ENCODE results near the gene CAMK1G. TPM values are rescaled to one million over a fixed set of nuclear protein-coding genes. Genes with fewer than 3 reads are reported as not detected.

CAMK1G gene
- total and polyA plus RNA-seq, 2 experiments from 2014 or later = 0.32 to 0.76 TPM

DNA sequence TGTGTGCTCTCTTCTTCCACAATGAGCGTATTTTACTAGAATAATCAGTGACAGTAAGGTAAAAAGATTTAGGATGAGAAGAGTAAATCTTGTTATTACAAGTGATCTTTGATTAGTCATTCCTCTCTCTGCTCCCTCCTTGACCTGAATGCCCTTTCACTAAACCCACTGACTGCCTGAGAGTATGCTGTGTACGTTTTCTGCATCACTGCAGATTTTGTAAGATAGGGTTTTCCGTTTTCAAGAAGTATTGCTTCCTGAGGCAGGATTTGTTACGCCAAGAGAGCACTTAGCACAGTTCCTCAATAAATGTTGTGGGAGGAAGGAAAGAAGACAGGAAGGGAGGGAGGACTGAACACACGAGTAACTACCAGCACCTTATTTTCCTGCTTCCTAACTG lies 76.4 kb downstream of the CAMK1G start:
- H3K27ac Mint-ChIP-seq = no peak overlapping the region
- Histone ChIP-seq H3K27ac (ENCODE audit: low read depth) (no peak overlapping the region), H3K4me2 (no peak overlapping the region)

DNA sequence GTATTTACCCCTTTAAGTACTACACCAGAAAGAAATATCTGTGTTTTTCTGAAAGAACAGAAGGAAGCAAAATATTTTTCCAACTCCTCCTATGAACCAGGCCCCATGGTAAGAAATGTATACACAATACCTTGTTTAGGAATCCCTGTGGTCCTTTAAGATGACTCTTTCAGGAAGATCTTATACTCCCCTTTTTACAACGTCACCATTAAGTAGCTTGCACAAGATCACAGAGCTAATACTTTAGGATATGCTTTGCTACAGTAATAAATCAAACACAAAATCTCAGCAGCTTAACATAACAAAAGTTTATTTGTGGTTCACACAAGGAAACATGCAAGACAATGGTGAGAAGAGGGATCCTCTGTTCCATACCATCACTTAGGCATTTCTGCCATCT lies 77.6 kb downstream of the CAMK1G start:
- Histone ChIP-seq H3K9me2 (ENCODE audit: insufficient read depth) (no peaks in the 10 kb centered on the region; the same call in 1 of the 2 replicates), H3K4me2 (no peak overlapping the region), H3K79me2 (replicated peaks; ENCODE audit: insufficient read depth) (no peaks in the 10 kb centered on the region), H3K27me3 (ENCODE audit: insufficient read depth) (no peaks in the 10 kb centered on the region), H3K27ac (ENCODE audit: low read depth) (no peak overlapping the region), H2AFZ (no peak overlapping the region), H3F3A (replicated peaks; ENCODE audit: low read depth) (no peaks in the 10 kb centered on the region), H3K4me1 (ENCODE audit: insufficient read depth) (no peaks in the 10 kb centered on the region), H3K4me3 (no peak overlapping the region), H3K36me3 (ENCODE audit: insufficient read depth) (no peaks in the 10 kb centered on the region), H4K20me1 (replicated peaks; ENCODE audit: insufficient read depth) (no peaks in the 10 kb centered on the region)
- peaks cover 11% of the 10 kb centered on the region; the same call in 1 of the 3 replicates for H3K4me1 Mint-ChIP-seq
- H3K27ac Mint-ChIP-seq = no peak overlapping the region
- H3K4me3 Mint-ChIP-seq = no peak overlapping the region
- DNase-seq (ENCODE audit: low spot score) (no peak), ATAC-seq (no peak)
- H3K36me3 Mint-ChIP-seq (ENCODE audit: low read depth) = no peaks in the 10 kb centered on the region
- H3K9me3 Mint-ChIP-seq = no peaks in the 10 kb centered on the region
- peaks cover 2% of the 10 kb centered on the region for H3K27me3 Mint-ChIP-seq (ENCODE audit: insufficient read depth, low read depth, poor library complexity)
- no peak for TF ChIP-seq JUNB (IDR thresholded peaks at IDR 0.05; ENCODE audit: unreplicated experiment)
- no peak for TF ChIP-seq EZH2phosphoT487 (IDR thresholded peaks at IDR 0.05; ENCODE audit: unreplicated experiment)
- no peak for TF ChIP-seq ZNF331 (CRISPR knock-in tag; IDR thresholded peaks at IDR 0.05; ENCODE audit: low read depth)
- TF ChIP-seq CREB1 (CRISPR knock-in tag; IDR thresholded peaks at IDR 0.05; ENCODE audit: low read depth) = no peak
- TF ChIP-seq, protein P1, sequence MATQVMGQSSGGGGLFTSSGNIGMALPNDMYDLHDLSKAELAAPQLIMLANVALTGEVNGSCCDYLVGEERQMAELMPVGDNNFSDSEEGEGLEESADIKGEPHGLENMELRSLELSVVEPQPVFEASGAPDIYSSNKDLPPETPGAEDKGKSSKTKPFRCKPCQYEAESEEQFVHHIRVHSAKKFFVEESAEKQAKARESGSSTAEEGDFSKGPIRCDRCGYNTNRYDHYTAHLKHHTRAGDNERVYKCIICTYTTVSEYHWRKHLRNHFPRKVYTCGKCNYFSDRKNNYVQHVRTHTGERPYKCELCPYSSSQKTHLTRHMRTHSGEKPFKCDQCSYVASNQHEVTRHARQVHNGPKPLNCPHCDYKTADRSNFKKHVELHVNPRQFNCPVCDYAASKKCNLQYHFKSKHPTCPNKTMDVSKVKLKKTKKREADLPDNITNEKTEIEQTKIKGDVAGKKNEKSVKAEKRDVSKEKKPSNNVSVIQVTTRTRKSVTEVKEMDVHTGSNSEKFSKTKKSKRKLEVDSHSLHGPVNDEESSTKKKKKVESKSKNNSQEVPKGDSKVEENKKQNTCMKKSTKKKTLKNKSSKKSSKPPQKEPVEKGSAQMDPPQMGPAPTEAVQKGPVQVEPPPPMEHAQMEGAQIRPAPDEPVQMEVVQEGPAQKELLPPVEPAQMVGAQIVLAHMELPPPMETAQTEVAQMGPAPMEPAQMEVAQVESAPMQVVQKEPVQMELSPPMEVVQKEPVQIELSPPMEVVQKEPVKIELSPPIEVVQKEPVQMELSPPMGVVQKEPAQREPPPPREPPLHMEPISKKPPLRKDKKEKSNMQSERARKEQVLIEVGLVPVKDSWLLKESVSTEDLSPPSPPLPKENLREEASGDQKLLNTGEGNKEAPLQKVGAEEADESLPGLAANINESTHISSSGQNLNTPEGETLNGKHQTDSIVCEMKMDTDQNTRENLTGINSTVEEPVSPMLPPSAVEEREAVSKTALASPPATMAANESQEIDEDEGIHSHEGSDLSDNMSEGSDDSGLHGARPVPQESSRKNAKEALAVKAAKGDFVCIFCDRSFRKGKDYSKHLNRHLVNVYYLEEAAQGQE (IDR thresholded peaks at IDR 0.05; ENCODE audit: unreplicated experiment) = no peak
- TF ChIP-seq, protein P2, sequence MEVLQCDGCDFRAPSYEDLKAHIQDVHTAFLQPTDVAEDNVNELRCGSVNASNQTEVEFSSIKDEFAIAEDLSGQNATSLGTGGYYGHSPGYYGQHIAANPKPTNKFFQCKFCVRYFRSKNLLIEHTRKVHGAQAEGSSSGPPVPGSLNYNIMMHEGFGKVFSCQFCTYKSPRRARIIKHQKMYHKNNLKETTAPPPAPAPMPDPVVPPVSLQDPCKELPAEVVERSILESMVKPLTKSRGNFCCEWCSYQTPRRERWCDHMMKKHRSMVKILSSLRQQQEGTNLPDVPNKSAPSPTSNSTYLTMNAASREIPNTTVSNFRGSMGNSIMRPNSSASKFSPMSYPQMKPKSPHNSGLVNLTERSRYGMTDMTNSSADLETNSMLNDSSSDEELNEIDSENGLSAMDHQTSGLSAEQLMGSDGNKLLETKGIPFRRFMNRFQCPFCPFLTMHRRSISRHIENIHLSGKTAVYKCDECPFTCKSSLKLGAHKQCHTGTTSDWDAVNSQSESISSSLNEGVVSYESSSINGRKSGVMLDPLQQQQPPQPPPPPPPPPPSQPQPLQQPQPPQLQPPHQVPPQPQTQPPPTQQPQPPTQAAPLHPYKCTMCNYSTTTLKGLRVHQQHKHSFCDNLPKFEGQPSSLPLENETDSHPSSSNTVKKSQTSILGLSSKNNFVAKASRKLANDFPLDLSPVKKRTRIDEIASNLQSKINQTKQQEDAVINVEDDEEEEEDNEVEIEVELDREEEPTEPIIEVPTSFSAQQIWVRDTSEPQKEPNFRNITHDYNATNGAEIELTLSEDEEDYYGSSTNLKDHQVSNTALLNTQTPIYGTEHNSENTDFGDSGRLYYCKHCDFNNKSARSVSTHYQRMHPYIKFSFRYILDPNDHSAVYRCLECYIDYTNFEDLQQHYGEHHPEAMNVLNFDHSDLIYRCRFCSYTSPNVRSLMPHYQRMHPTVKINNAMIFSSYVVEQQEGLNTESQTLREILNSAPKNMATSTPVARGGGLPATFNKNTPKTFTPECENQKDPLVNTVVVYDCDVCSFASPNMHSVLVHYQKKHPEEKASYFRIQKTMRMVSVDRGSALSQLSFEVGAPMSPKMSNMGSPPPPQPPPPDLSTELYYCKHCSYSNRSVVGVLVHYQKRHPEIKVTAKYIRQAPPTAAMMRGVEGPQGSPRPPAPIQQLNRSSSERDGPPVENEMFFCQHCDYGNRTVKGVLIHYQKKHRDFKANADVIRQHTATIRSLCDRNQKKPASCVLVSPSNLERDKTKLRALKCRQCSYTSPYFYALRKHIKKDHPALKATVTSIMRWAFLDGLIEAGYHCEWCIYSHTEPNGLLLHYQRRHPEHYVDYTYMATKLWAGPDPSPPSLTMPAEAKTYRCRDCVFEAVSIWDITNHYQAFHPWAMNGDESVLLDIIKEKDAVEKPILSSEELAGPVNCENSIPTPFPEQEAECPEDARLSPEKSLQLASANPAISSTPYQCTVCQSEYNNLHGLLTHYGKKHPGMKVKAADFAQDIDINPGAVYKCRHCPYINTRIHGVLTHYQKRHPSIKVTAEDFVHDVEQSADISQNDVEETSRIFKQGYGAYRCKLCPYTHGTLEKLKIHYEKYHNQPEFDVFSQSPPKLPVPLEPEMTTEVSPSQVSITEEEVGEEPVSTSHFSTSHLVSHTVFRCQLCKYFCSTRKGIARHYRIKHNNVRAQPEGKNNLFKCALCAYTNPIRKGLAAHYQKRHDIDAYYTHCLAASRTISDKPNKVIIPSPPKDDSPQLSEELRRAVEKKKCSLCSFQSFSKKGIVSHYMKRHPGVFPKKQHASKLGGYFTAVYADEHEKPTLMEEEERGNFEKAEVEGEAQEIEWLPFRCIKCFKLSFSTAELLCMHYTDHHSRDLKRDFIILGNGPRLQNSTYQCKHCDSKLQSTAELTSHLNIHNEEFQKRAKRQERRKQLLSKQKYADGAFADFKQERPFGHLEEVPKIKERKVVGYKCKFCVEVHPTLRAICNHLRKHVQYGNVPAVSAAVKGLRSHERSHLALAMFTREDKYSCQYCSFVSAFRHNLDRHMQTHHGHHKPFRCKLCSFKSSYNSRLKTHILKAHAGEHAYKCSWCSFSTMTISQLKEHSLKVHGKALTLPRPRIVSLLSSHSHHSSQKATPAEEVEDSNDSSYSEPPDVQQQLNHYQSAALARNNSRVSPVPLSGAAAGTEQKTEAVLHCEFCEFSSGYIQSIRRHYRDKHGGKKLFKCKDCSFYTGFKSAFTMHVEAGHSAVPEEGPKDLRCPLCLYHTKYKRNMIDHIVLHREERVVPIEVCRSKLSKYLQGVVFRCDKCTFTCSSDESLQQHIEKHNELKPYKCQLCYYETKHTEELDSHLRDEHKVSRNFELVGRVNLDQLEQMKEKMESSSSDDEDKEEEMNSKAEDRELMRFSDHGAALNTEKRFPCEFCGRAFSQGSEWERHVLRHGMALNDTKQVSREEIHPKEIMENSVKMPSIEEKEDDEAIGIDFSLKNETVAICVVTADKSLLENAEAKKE (CRISPR knock-in tag; IDR thresholded peaks at IDR 0.05) = no peak
- no peak for TF ChIP-seq NANOG (IDR thresholded peaks at IDR 0.05; ENCODE audit: borderline replicate concordance)
- no peak for TF ChIP-seq ZNF114 (CRISPR knock-in tag; IDR thresholded peaks at IDR 0.05)
- TF ChIP-seq EZH2 (IDR thresholded peaks at IDR 0.05; ENCODE audit: low read depth, unreplicated experiment) = no peak
- no peak for TF ChIP-seq POLR2AphosphoS5 (IDR thresholded peaks at IDR 0.05; ENCODE audit: low read depth)
- no peak for TF ChIP-seq STAT1 (IDR thresholded peaks at IDR 0.05; ENCODE audit: unreplicated experiment)
- TF ChIP-seq, protein P3, sequence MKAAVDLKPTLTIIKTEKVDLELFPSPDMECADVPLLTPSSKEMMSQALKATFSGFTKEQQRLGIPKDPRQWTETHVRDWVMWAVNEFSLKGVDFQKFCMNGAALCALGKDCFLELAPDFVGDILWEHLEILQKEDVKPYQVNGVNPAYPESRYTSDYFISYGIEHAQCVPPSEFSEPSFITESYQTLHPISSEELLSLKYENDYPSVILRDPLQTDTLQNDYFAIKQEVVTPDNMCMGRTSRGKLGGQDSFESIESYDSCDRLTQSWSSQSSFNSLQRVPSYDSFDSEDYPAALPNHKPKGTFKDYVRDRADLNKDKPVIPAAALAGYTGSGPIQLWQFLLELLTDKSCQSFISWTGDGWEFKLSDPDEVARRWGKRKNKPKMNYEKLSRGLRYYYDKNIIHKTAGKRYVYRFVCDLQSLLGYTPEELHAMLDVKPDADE (IDR thresholded peaks at IDR 0.05) = no peak

More for the DNA sequence above, 76.4 kb downstream of the CAMK1G start:
- H3K4me3 Mint-ChIP-seq = no peak overlapping the region
- Histone ChIP-seq H3K27me3 (ENCODE audit: insufficient read depth) (no peaks in the 10 kb centered on the region), H3F3A (replicated peaks; ENCODE audit: low read depth) (no peaks in the 10 kb centered on the region), H2AFZ (no peak overlapping the region), H3K4me1 (ENCODE audit: insufficient read depth) (no peaks in the 10 kb centered on the region), H3K9me2 (ENCODE audit: insufficient read depth) (no peaks in the 10 kb centered on the region; the same call in 1 of the 2 replicates), H3K36me3 (ENCODE audit: insufficient read depth) (no peaks in the 10 kb centered on the region), H3K79me2 (replicated peaks; ENCODE audit: insufficient read depth) (no peaks in the 10 kb centered on the region), H3K4me3 (no peak overlapping the region), H4K20me1 (replicated peaks; ENCODE audit: insufficient read depth) (no peaks in the 10 kb centered on the region)
- no peaks in the 10 kb centered on the region for H3K9me3 Mint-ChIP-seq
- DNase-seq (ENCODE audit: low spot score) (no peak), ATAC-seq (no peak)
- no peak for TF ChIP-seq JUNB (IDR thresholded peaks at IDR 0.05; ENCODE audit: unreplicated experiment)
- TF ChIP-seq NANOG (IDR thresholded peaks at IDR 0.05; ENCODE audit: borderline replicate concordance) = no peak
- peaks cover 11% of the 10 kb centered on the region; the same call in 1 of the 3 replicates for H3K4me1 Mint-ChIP-seq
- H3K27me3 Mint-ChIP-seq (ENCODE audit: insufficient read depth, low read depth, poor library complexity) = peaks cover 2% of the 10 kb centered on the region
- H3K36me3 Mint-ChIP-seq (ENCODE audit: low read depth) = no peaks in the 10 kb centered on the region
